GM06990 (cell line): ENCODE data around the gene PRKG1.

Experiments used
- DNase-seq: peaks from one replicate; pipeline ENCODE4 v3.0.0-alpha.2; 2011; ENCODE audit not compliant: insufficient read length; ENCODE audit errors: extremely low read depth
- H3K27me3 ChIP-seq: replicated peaks from 2 replicates; pipeline ENCODE4 v1.6.0; 2011; ENCODE audit warnings: low read length; ENCODE audit not compliant: control insufficient read depth, insufficient read depth
- H3K36me3 ChIP-seq: 2 replicates; pipeline ENCODE4 v1.5.1; 2011; ENCODE audit warnings: low read length; ENCODE audit not compliant: control insufficient read depth, insufficient read depth
- H3K4me3 ChIP-seq: replicated peaks from 2 replicates; pipeline ENCODE4 v1.5.1; 2011; ENCODE audit warnings: low read depth, mild to moderate bottlenecking, control low read depth, low read length
- CTCF ChIP-seq: IDR thresholded peaks from 2 replicates; pipeline ENCODE4 v1.5.1; 2011; ENCODE audit warnings: low read length, control low read depth, mild to moderate bottlenecking, inconsistent platforms; ENCODE audit not compliant: insufficient read depth, poor library complexity, severe bottlenecking

The PRKG1 gene

GRCh38 chr10:52257692-52258075 lies 1183.4 kb downstream of the PRKG1 start:
- no peaks in the 10 kb centered on the region for H3K36me3 ChIP-seq
- TF ChIP-seq CTCF: no peak
- no peak for DNase-seq
- no peaks in the 10 kb centered on the region for H3K27me3 ChIP-seq
- no peak overlapping the region for H3K4me3 ChIP-seq

GRCh38 chr10:52258799-52259425 lies 1184.6 kb downstream of the PRKG1 start:
- no peak for DNase-seq
- H3K36me3 ChIP-seq: no peaks in the 10 kb centered on the region
- TF ChIP-seq CTCF: no peak
- no peak overlapping the region for H3K4me3 ChIP-seq
- H3K27me3 ChIP-seq: no peaks in the 10 kb centered on the region; the same call in 1 of the 2 replicates

GRCh38 chr10:52259426-52259812 lies 1185.1 kb downstream of the PRKG1 start:
- Histone ChIP-seq H3K27me3 (no peaks in the 10 kb centered on the region; the same call in 1 of the 2 replicates), H3K36me3 (no peaks in the 10 kb centered on the region), H3K4me3 (no peak overlapping the region)
- no peak for DNase-seq
- TF ChIP-seq CTCF: no peak

- Histone ChIP-seq H3K27me3 (no peaks in the 10 kb centered on the region; the same call in 1 of the 2 replicates), H3K36me3 (no peaks in the 10 kb centered on the region), H3K4me3 (no peak overlapping the region)
- no peak for DNase-seq
- TF ChIP-seq CTCF: no peak
Observed at GRCh38 chr10:52261362-52261761, 1187.1 kb downstream of the PRKG1 start.

GRCh38 chr10:52265131-52265926 lies 1191.0 kb downstream of the PRKG1 start:
- Histone ChIP-seq H3K4me3 (no peak overlapping the region), H3K27me3 (no peaks in the 10 kb centered on the region; the same call in 1 of the 2 replicates), H3K36me3 (no peaks in the 10 kb centered on the region)
- TF ChIP-seq CTCF: no peak
- DNase-seq: no peak
